GM12878 (cell line): Measurements from ENCODE around the gene KRT25.

Experiments
- CBX3 ChIP-seq: fragments of 200-600 bp; sonication (generic); IDR thresholded peaks from 2 replicates; pipeline ENCODE4 v1.6.1; 2016; ENCODE audit warnings: low read depth, borderline replicate concordance
- ZNF24 ChIP-seq: fragments of 450-650 bp; IDR thresholded peaks from 2 replicates; pipeline ENCODE4 v1.6.1; 2017; ENCODE audit warnings: antibody characterized with exemption, mild to moderate bottlenecking
- TF ChIP-seq, protein P1 (sequence below), 3 experiments: IDR thresholded peaks in 2 of 3; conservative IDR thresholded peaks in 1 of 3; 2 replicates each; pipeline ENCODE4 v1.5.1; 2011; ENCODE audit warnings: low read depth in 3 of 3, low read length in 3 of 3, mild to moderate bottlenecking in 3 of 3, control low read depth in 2 of 3, moderate library complexity in 2 of 3, inconsistent platforms in 1 of 3, mixed read lengths in 1 of 3; ENCODE audit not compliant: control insufficient read depth in 2 of 3, insufficient read depth in 1 of 3; ENCODE audit errors: extremely low read depth in 1 of 3

DNA sequence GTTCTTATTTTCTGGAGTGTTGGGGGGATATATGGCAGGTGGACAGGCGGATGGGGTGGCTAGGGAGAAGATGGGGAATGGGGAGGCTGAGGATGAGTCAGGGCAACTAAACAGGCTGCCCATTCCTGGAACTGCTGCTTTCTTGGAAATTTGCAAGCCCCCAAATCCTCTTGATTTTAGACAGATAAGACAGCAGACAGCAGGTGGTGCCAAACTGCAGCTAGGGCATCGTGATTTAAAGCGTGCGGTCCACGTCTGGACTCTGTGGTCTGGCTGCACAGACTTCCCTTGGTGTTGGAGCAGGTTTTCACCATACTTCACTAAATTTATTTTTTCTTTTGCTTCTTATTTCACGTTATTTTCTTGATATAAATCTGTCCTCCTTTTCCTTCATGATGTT is 40.7 kb downstream of the KRT25 start:
- TF ChIP-seq, protein P1, sequence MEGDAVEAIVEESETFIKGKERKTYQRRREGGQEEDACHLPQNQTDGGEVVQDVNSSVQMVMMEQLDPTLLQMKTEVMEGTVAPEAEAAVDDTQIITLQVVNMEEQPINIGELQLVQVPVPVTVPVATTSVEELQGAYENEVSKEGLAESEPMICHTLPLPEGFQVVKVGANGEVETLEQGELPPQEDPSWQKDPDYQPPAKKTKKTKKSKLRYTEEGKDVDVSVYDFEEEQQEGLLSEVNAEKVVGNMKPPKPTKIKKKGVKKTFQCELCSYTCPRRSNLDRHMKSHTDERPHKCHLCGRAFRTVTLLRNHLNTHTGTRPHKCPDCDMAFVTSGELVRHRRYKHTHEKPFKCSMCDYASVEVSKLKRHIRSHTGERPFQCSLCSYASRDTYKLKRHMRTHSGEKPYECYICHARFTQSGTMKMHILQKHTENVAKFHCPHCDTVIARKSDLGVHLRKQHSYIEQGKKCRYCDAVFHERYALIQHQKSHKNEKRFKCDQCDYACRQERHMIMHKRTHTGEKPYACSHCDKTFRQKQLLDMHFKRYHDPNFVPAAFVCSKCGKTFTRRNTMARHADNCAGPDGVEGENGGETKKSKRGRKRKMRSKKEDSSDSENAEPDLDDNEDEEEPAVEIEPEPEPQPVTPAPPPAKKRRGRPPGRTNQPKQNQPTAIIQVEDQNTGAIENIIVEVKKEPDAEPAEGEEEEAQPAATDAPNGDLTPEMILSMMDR (IDR thresholded peaks at IDR 0.05 in 2 of 3, conservative IDR thresholded peaks at IDR 0.05 in 1 of 3; ENCODE audit: control insufficient read depth in 2 of 3, extremely low read depth in 1 of 3, insufficient read depth in 1 of 3, low read depth in 3 of 3, low read length in 3 of 3), result peak in 1 of 3 experiments; percentile 5; a peak in 1 of 6 replicates
- TF ChIP-seq ZNF24 (no peak), CBX3 (no peak)
